Measurements from ENCODE around the gene EDEM3. TPM values are rescaled to one million over a fixed set of nuclear protein-coding genes. Genes with fewer than 3 reads are reported as not detected.

Gene EDEM3
- total and polyA plus RNA-seq, 9 of the 15 experiments (the other 6 are each of a cell fraction or from before 2014, with no cell fraction given): 15.8 to 46.6 (median 28.0) TPM

GRCh38 chr1:184740344-184740743 is 14.3 kb downstream of the EDEM3 start:
- H3K79me2 ChIP-seq (ENCODE audit: control insufficient read depth, insufficient read depth, low read length): peaks cover 28% of the 10 kb centered on the region
- no TSS peak for BruUV-seq (replicated peaks)
- H2AFZ ChIP-seq (ENCODE audit: low read depth, low read length): no peak overlapping the region
- no peaks in the 10 kb centered on the region for H3K27me3 ChIP-seq (ENCODE audit: control insufficient read depth in 2 of 2, insufficient read depth in 2 of 2, low read length in 2 of 2)
- CTCF ChIA-PET (ENCODE audit: low intra/inter-chr PET ratio): no interaction called here
- intact Hi-C loops (cut with micrococcal nuclease): no loop called here
- no peaks in the 10 kb centered on the region for H3K9me1 ChIP-seq (ENCODE audit: control insufficient read depth, insufficient read depth, low read length)
- POLR2A ChIA-PET: interaction anchor here (0.7 to 1.5 kb wide), 2 partner anchors 14 to 232 kb away, joined by 3 to 5 read pairs; partner anchors contain the start of gene EDEM3
- H3K36me3 ChIP-seq (ENCODE audit: control insufficient read depth, insufficient read depth, low read length): peaks cover 40% of the 10 kb centered on the region
- no peak overlapping the region for H3K4me3 ChIP-seq
- H4K20me1 ChIP-seq (replicated peaks; ENCODE audit: control insufficient read depth, insufficient read depth, low read length): no peaks in the 10 kb centered on the region
- 52% methylated on average over 4 of the region's 4 CpGs for WGBS (ENCODE audit: insufficient coverage, low coverage, missing lambda C conversion rate)
- DNase-seq (ENCODE audit: extremely low read depth in 1 of 4, low spot score in 3 of 4) (no peak), ATAC-seq (no peak; the same call in 2 of the 3 replicates), FAIRE-seq (no peak)
- in situ Hi-C loops (cut with MboI): no loop called here
- H3K4me1 ChIP-seq (replicated peaks in 1 of 2; ENCODE audit: control insufficient read depth in 2 of 2, insufficient read depth in 2 of 2, low read length in 2 of 2): peaks cover 0 to 8% of the 10 kb centered on the region in 2 experiments; a peak in 2 of 5 replicates
- H3K9ac ChIP-seq (ENCODE audit: insufficient read depth in 1 of 2, low read depth in 2 of 2, low read length in 2 of 2): no peak overlapping the region
- H3K9me3 ChIP-seq (replicated peaks; ENCODE audit: control insufficient read depth, insufficient read depth, low read depth, low read length): no peaks in the 10 kb centered on the region
- H3K4me2 ChIP-seq (ENCODE audit: insufficient read depth, low read length): no peak overlapping the region
- no peak for TF ChIP-seq ZNF764 (CRISPR knock-in tag; IDR thresholded peaks at IDR 0.05; ENCODE audit: low read depth)
- TF ChIP-seq ZNF785 (CRISPR knock-in tag; IDR thresholded peaks at IDR 0.05): no peak
- no peak for TF ChIP-seq XRCC5 (IDR thresholded peaks at IDR 0.05; ENCODE audit: low read depth, low read length)
- TF ChIP-seq CBX2 (IDR thresholded peaks at IDR 0.05; ENCODE audit: insufficient read depth, low read length, poor library complexity, severe bottlenecking): no peak
- no peak overlapping the region for H3K27ac ChIP-seq (ENCODE audit: extremely low read depth, low read depth, low read length)

GRCh38 chr1:184739796-184740195 is 14.9 kb downstream of the EDEM3 start:
- Histone ChIP-seq H3K4me2 (ENCODE audit: insufficient read depth, low read length) (no peak overlapping the region), H3K36me3 (ENCODE audit: control insufficient read depth, insufficient read depth, low read length) (peaks cover 40% of the 10 kb centered on the region), H3K79me2 (ENCODE audit: control insufficient read depth, insufficient read depth, low read length) (peaks cover 23% of the 10 kb centered on the region), H3K4me3 (no peak overlapping the region), H3K9ac (ENCODE audit: insufficient read depth in 1 of 2, low read depth in 2 of 2, low read length in 2 of 2) (no peak overlapping the region), H3K9me3 (replicated peaks; ENCODE audit: control insufficient read depth, insufficient read depth, low read depth, low read length) (no peaks in the 10 kb centered on the region), H3K4me1 (replicated peaks in 1 of 2; ENCODE audit: control insufficient read depth in 2 of 2, insufficient read depth in 2 of 2, low read length in 2 of 2) (0 out of 5 replicates have a peak, but pooled peaks cover 0 to 6% of the 10 kb centered on the region in 2 experiments), H3K27me3 (ENCODE audit: control insufficient read depth in 2 of 2, insufficient read depth in 2 of 2, low read length in 2 of 2) (no peaks in the 10 kb centered on the region), H3K9me1 (ENCODE audit: control insufficient read depth, insufficient read depth, low read length) (no peaks in the 10 kb centered on the region), H3K27ac (ENCODE audit: extremely low read depth, low read depth, low read length) (no peak overlapping the region), H4K20me1 (replicated peaks; ENCODE audit: control insufficient read depth, insufficient read depth, low read length) (no peaks in the 10 kb centered on the region), H2AFZ (ENCODE audit: low read depth, low read length) (no peak overlapping the region)
- ChIA-PET POLR2A (interaction anchor here (1.5 kb wide), 1 partner anchor 14 kb away, joined by 5 read pairs; the partner anchor contains the start of gene EDEM3), CTCF (ENCODE audit: low intra/inter-chr PET ratio) (interaction anchor here (0.5 kb wide), 1 partner anchor 287 kb away, joined by 7 read pairs; no protein-coding TSS in a partner anchor)
- intact Hi-C loops (cut with micrococcal nuclease): no loop called here
- FAIRE-seq (no peak), ATAC-seq (peak; percentile 24; the same call in 2 of the 3 replicates), DNase-seq (ENCODE audit: extremely low read depth in 1 of 4, low spot score in 3 of 4) (no peak)
- BruUV-seq (replicated peaks): no TSS peak
- WGBS (ENCODE audit: insufficient coverage, low coverage, missing lambda C conversion rate): 85% methylated on average over 4 of the region's 4 CpGs
- TF ChIP-seq ZBTB33 (CRISPR knock-in tag; IDR thresholded peaks at IDR 0.05): peak; percentile 32; the same call in 1 of the 2 replicates
- no peak for TF ChIP-seq POLR2G (IDR thresholded peaks at IDR 0.05; ENCODE audit: low read depth, low read length)
- no peak for TF ChIP-seq FOXJ2 (tag; IDR thresholded peaks at IDR 0.05)
- no peak for TF ChIP-seq GATAD2B (IDR thresholded peaks at IDR 0.05; ENCODE audit: borderline replicate concordance)
- no peak for TF ChIP-seq RBM15 (IDR thresholded peaks at IDR 0.05; ENCODE audit: insufficient read depth, low read length)
- no peak for TF ChIP-seq GMEB1 (CRISPR knock-in tag; IDR thresholded peaks at IDR 0.05)
- TF ChIP-seq DNMT1 (IDR thresholded peaks at IDR 0.05): no peak
- in situ Hi-C loops (cut with MboI): no loop called here

All from K562 (cell line).